CD4-positive, alpha-beta T cell treated with Interleukin-1 beta for 1 hour (primary cell): ENCODE results near the gene SOBP.

Experiments used
- DNase-seq, 2 donors: peaks; one replicate each; pipeline ENCODE4 v3.0.0-alpha.2; 2020 to 2022

Gene SOBP

DNA sequence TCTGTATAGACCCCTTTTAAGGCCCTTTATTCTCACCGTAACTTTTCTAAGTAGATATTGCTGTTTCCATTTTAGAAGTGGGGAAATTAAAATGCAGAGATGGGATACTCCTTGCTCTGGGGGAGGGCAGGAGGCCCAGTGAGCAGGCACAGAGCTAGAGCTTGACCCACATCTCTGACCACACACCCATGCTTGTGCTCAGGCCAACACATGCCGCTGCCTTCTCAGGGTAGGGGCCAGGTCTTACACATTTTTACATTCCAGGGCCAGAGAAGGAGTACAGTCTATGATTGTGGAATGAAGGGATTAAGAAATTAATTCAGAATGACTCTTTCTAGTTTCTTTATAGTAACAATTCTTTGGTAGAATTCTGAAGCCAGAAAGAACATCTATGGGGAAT lies 104.8 kb downstream of the SOBP start:
- no peak for DNase-seq

GRCh38 chr6:107598091-107598490 lies 108.2 kb downstream of the SOBP start:
- DNase-seq: no peak

DNA sequence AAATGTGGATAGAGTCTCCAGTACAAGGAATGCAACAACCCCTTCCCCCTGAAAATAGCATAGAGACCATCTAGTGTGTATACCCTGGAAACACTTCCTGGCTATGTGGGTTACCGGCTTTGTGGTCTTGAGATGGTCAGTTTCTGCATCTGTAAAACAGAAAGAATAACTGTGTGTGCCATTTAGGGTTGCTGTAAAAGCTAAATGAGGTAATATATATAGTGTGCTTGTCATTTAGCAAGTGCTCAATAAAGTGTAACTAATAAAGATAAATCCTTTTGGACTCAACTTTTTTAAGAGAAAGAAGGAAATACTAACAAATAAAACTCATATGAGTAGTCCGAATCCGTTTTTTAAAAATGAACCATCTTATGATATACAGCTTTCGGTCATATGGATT lies 109.1 kb downstream of the SOBP start:
- DNase-seq: no peak

- DNase-seq: no peak
Measured at GRCh38 chr6:107600121-107600520, 110.2 kb downstream of the SOBP start.

DNA sequence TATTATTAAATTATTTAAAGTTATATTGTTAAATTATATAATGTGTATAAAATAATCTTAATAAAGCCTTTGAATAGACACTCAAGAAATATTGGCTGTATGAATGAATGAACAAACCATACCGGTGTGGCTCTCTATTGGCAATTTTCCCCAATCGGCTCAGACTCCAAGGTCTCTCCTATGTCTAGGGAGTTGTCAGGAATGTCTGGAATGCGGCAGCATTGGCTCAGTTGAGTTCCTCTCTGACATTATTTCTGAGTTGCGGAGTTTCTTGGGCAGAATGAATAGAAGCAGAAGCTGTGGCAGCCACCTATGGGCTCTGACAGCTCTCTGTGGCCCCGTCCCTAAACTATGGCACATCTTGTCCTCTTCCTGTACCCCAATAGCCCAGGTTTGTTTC lies 111.0 kb downstream of the SOBP start:
- no peak for DNase-seq

DNA sequence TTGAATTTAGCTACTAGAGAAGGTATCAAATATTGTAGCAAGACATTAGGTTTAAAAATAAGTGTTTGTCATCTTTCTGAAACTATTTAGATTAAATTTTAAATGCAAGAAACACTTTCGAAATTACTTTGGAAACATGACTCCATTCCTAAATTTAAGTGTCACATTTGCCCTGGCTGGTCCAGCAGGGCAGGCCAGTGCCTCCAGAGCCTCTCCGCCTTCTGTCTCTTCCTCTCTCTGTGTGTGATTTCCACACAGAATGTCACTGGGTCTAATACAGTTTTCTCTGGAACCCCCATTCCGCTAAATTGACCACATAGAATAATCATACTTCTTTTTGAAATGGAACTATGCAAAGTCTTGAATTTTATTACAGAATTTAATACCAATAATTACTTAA lies 111.5 kb downstream of the SOBP start:
- DNase-seq: no peak

- no peak for DNase-seq
Measured at GRCh38 chr6:107602321-107603005, 112.5 kb downstream of the SOBP start.

GRCh38 chr6:107603006-107603370 lies 113.1 kb downstream of the SOBP start:
- DNase-seq: no peak

DNA sequence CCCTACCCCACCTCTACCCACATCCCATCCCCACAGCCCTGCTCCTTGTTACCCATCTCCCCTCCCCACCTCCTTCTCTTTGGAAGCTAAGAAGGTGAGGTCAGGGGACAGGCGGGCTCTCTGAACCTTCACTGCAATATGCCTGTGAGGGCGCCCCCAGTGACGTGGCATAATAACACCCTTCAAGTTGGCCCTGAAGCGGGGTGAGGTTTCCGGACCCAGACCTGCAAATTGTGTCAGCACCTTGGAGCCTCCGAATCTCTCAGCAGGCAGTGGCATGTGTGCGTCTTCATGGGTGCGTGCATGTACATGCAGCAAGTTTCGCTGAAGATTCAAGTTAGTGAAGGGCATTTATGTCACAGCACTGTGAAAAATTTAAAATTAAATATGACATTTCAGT lies 114.6 kb downstream of the SOBP start:
- DNase-seq: no peak

DNA sequence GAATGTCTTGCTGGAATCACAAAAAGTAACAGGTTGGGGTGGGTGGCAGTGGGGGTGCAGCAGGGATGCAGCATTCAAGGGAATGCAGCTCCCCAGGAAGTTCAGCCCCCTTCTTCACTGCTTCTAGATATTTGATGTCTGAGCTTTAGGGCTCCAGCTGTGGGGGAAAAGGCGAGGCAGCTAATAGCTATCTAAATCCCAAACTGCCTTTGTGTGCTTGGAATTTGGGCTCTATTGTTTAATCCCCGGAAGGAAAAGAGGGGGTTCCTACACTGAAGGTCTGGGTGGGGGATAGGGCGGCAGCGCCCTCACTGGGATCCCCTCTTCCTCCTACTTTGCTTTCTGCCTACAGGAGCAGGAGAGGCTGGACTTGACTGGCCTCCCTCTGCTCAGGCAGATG lies 116.5 kb downstream of the SOBP start:
- no peak for DNase-seq

- DNase-seq: no peak
Measured at GRCh38 chr6:107607116-107607515, 117.2 kb downstream of the SOBP start.

GRCh38 chr6:107611094-107611810 lies 121.3 kb downstream of the SOBP start:
- DNase-seq: no peak

DNA sequence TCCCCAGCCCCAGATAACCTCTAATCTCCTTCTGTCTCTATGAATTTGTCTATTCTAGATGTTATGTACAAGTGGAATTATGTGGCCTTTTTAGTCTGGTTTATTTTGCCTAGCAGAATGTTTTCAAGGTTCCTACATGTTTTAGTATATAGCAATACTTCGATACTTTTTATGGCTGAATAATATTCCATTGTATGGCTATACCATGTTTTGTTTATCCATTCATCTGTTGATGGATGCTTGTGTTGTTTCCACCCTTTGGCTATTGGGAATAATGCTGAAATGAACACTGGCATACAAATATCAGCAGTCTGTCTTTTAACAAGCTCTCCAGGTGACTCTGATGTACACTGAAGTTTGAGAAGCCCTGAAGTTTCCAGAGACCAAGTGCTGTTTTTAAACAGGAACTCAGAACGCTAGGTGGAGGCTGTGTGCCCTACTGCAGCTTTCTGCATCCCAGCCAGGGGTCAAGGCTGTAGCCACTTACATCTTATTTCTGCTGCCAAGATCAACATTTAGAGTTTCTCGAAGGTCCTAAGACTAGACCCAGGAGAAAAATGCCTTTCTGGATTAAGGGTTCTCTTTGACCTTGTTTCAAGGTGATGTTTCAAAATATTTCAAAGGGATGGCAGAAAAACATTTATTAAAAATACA lies 123.0 kb downstream of the SOBP start:
- no peak for DNase-seq

DNA sequence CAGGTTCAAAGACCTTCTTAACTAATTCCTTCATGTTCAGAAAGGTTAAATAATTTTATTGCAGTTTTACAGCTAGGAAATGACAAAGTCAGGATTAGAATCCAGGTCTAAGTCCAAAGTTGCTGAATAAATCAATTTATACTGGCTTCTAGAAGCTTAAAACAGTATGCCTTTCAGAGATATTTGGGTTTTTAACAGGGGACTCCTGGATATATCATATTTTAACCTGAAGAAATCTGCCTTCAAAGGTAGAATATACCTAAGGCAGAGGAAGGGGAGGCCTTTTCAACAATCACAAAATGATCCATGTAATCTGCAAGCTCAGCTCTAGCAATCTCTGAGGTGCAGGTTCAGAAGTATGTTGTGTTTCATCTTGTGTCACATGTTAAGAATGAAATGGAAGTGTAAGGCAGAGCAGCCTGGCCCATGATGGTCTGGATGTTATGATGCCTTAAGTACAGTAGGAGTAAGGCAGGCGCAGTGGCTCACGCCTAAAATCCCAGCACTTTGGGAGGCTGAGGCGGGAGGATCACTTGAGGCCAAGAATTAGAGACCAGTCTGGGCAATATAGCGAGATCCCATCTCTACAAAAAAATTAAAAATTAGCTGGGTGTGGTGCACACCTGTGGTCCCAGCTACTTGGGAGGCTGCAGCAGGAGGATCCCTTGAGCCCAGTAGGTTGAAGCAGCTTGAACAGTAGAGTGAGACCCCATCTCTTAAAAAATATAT lies 123.9 kb downstream of the SOBP start:
- DNase-seq: no peak

GRCh38 chr6:107614828-107615227 lies 124.9 kb downstream of the SOBP start:
- no peak for DNase-seq

- DNase-seq: no peak
Measured at GRCh38 chr6:107616775-107617174, 126.9 kb downstream of the SOBP start.

- DNase-seq: no peak
Measured at GRCh38 chr6:107617341-107617932, 127.5 kb downstream of the SOBP start.

GRCh38 chr6:107618672-107619071 lies 128.8 kb downstream of the SOBP start:
- peak; percentile 20 to 46 for DNase-seq

DNA sequence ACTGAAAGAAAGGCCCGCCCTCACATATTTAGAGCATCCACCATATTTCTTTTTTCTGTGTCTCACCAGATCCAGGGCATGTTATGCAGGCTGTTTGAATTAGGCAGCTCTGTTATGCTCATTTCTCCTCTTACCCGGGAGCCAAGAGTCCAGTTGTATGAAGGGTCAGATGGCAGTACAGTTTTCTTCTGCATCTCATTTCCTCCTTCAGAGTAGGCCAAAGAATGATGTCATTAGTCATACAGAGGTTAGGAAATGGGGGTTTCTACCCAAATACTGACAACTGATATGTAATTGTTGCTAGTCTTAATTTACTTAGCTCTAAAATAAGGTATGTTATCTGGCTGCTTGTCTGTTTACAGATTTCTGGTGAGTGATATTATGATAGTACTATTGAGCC lies 130.8 kb downstream of the SOBP start:
- no peak for DNase-seq

DNA sequence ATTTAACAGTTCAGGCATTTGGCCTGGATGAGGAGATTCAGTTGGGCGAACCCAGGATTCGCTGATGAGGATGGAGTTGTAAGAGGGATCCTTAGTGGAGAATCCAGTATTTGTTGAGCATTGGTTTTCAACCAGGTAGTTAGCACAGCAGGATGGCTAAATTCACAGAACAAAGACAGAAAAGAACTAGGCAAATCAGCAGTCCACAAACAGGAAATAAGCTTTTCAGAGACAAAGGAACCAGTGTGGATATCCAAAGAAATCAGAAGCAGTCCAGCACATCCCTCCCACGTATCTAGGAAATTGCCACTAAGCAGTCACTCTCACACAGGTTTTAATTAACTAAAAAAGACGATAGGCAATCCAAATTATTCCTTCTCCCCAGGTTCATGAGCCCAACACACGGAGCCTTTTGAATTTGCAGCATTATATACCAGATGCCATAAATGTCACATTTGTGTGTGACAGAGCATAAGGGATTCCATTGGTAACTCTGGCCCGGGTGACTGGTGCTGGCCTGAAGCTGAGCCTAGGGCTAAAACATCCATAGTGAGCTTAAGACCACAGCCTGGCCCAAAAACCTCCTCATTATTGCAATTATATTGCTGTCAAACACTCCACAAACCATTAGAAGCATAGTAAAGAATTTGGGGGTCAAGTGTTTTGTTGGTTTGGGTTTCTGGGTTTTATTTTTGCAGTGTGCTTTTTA lies 131.5 kb downstream of the SOBP start:
- DNase-seq: no peak

- no peak for DNase-seq
Measured at GRCh38 chr6:107622269-107622668, 132.4 kb downstream of the SOBP start.

- no peak for DNase-seq
Measured at GRCh38 chr6:107624050-107624449, 134.1 kb downstream of the SOBP start.

DNA sequence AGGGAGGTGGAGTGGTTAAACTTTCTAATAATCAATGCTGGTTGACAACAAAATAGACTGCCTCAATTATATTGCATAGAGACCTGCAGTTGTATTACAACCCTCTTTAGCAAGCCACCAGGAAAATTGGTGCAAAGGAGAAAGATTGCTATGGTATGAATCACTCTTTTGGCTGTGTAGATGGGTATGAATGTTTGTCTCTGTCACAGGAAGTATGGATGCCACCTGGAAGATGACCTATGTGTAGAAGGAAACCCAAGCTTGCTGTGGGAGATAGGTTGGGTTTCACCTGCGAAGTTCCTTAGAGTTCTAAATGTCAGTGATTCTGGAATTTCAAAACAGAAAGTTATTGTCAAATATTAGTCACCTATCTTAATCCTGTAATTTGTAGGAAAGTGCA lies 134.6 kb downstream of the SOBP start:
- no peak for DNase-seq
